Measurements from ENCODE around the gene CPVL.

DNA sequence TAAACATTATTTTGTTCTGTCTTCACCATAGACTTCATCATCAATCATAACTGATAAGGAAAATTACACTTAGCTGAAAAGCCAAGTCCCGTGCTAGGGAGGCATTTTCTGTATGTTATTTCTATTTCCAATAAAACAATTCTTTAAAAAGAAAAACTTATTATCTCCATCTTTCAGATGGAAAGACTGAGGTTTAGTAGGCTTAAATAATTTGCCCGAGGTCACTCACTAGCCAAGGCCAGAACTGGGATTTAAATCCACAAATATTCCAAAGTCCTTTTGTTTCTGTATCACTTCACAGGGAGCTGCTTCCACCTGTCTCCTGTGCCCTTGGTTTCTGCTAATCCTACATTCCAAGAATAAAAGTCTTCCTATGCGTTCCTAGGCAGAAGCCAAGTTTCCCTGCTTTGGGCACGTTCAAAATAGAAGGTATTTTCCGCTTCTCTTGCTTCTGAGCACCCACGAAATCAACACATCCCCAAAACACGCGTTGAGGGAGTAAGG, 732 bp downstream of the CPVL start:
- TF ChIP-seq, protein P1, sequence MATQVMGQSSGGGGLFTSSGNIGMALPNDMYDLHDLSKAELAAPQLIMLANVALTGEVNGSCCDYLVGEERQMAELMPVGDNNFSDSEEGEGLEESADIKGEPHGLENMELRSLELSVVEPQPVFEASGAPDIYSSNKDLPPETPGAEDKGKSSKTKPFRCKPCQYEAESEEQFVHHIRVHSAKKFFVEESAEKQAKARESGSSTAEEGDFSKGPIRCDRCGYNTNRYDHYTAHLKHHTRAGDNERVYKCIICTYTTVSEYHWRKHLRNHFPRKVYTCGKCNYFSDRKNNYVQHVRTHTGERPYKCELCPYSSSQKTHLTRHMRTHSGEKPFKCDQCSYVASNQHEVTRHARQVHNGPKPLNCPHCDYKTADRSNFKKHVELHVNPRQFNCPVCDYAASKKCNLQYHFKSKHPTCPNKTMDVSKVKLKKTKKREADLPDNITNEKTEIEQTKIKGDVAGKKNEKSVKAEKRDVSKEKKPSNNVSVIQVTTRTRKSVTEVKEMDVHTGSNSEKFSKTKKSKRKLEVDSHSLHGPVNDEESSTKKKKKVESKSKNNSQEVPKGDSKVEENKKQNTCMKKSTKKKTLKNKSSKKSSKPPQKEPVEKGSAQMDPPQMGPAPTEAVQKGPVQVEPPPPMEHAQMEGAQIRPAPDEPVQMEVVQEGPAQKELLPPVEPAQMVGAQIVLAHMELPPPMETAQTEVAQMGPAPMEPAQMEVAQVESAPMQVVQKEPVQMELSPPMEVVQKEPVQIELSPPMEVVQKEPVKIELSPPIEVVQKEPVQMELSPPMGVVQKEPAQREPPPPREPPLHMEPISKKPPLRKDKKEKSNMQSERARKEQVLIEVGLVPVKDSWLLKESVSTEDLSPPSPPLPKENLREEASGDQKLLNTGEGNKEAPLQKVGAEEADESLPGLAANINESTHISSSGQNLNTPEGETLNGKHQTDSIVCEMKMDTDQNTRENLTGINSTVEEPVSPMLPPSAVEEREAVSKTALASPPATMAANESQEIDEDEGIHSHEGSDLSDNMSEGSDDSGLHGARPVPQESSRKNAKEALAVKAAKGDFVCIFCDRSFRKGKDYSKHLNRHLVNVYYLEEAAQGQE (IDR thresholded peaks at IDR 0.05; ENCODE audit: insufficient read depth in 1 of 2, low read depth in 2 of 2, low read length in 1 of 2): no peak
- TF ChIP-seq, protein P2, sequence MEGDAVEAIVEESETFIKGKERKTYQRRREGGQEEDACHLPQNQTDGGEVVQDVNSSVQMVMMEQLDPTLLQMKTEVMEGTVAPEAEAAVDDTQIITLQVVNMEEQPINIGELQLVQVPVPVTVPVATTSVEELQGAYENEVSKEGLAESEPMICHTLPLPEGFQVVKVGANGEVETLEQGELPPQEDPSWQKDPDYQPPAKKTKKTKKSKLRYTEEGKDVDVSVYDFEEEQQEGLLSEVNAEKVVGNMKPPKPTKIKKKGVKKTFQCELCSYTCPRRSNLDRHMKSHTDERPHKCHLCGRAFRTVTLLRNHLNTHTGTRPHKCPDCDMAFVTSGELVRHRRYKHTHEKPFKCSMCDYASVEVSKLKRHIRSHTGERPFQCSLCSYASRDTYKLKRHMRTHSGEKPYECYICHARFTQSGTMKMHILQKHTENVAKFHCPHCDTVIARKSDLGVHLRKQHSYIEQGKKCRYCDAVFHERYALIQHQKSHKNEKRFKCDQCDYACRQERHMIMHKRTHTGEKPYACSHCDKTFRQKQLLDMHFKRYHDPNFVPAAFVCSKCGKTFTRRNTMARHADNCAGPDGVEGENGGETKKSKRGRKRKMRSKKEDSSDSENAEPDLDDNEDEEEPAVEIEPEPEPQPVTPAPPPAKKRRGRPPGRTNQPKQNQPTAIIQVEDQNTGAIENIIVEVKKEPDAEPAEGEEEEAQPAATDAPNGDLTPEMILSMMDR (IDR thresholded peaks at IDR 0.05): no peak

All from Panc1 (cell line).